Fibroblast of lung (primary cell): ENCODE results near the gene ATG7.

Experiments used
- EZH2 ChIP-seq: IDR thresholded peaks from 2 replicates; pipeline ENCODE4 v1.5.1; 2012; ENCODE audit warnings: low read length, control low read depth, mild to moderate bottlenecking; ENCODE audit errors: missing control alignments
- TF ChIP-seq, protein P1 (sequence below), 2 donors: IDR thresholded peaks in 1 of 2; conservative IDR thresholded peaks in 1 of 2; 1 replicate in 1 of 2; 2 replicates in 1 of 2; pipeline ENCODE4 v1.5.1; 2011 to 2012; ENCODE audit warnings: low read length in 2 of 2, control low read depth in 1 of 2, inconsistent platforms in 1 of 2, low read depth in 1 of 2, mild to moderate bottlenecking in 1 of 2

DNA sequence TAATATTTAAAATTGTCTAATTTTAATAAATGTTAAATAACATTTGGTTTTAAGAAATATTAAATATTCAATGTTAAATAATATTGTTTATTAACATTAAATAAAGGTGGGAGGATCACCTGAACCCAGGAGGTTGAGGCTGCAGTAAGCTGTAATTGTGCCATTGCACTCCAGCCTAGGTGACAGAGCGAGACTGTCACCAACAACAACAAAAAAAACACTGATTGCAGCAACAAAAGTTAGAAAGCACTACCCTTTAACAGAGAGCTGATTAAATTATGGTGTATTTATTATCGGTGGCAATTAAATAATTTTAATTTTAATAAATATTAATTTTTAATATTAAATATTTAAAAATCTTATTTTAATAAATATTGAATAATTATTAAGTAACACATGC lies 152.1 kb downstream of the ATG7 start:
- TF ChIP-seq, protein P1, sequence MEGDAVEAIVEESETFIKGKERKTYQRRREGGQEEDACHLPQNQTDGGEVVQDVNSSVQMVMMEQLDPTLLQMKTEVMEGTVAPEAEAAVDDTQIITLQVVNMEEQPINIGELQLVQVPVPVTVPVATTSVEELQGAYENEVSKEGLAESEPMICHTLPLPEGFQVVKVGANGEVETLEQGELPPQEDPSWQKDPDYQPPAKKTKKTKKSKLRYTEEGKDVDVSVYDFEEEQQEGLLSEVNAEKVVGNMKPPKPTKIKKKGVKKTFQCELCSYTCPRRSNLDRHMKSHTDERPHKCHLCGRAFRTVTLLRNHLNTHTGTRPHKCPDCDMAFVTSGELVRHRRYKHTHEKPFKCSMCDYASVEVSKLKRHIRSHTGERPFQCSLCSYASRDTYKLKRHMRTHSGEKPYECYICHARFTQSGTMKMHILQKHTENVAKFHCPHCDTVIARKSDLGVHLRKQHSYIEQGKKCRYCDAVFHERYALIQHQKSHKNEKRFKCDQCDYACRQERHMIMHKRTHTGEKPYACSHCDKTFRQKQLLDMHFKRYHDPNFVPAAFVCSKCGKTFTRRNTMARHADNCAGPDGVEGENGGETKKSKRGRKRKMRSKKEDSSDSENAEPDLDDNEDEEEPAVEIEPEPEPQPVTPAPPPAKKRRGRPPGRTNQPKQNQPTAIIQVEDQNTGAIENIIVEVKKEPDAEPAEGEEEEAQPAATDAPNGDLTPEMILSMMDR (conservative IDR thresholded peaks at IDR 0.05 in 1 of 2, IDR thresholded peaks at IDR 0.05 in 1 of 2; ENCODE audit: low read depth in 1 of 2, low read length in 2 of 2): no peak
- TF ChIP-seq EZH2: no peak
